Sigmoid colon (tissue), 7 donors: Measurements from ENCODE around the gene USH2A. TPM values are rescaled to one million over a fixed set of nuclear protein-coding genes. Genes with fewer than 3 reads are reported as not detected.

Experiments used
- DNase-seq: peaks from one replicate; pipeline ENCODE4 v3.0.0-alpha.2; 2019
- H3K27ac ChIP-seq, 4 donors: fragments of 200-600 bp; sonication (generic); one replicate each; pipeline ENCODE4 v1.5.1; 2016 to 2019; ENCODE audit warnings: mild to moderate bottlenecking in 1 of 4
- H3K27me3 ChIP-seq, 3 donors: fragments of 200-600 bp; sonication (generic); one replicate each; pipeline ENCODE4 v1.5.1; 2019; ENCODE audit warnings: mild to moderate bottlenecking in 1 of 3
- H3K36me3 ChIP-seq, 4 donors: fragments of 200-600 bp; sonication (generic); one replicate each; pipeline ENCODE4 v1.5.1; 2016 to 2019
- H3K4me1 ChIP-seq, 4 donors: fragments of 200-600 bp; sonication (generic); one replicate each; pipeline ENCODE4 v1.5.1; 2017 to 2019
- H3K4me3 ChIP-seq, 4 donors: fragments of 200-600 bp; sonication (generic); one replicate each; pipeline ENCODE4 v1.5.1; 2017 to 2019; ENCODE audit warnings: mild to moderate bottlenecking in 2 of 4, moderate library complexity in 1 of 4
- H3K9me3 ChIP-seq, 4 donors: fragments of 200-600 bp in 3 of 4; sonication (generic) in 3 of 4; one replicate each; pipeline versions ENCODE4 v1.5.1 to v1.6.1; 2013 to 2019
- CTCF ChIP-seq, 4 experiments: fragments of 450-650 bp in 3 of 4; fragments of 200-600 bp in 1 of 4; IDR thresholded peaks; one replicate each; pipeline ENCODE4 v1.5.1; 2016 to 2019; ENCODE audit warnings: antibody characterized with exemption in 4 of 4, mild to moderate bottlenecking in 3 of 4, moderate library complexity in 2 of 4
- EP300 ChIP-seq, 4 donors: sonication (generic); formaldehyde crosslinking; IDR thresholded peaks; one replicate each; pipeline ENCODE4 v1.6.1; 2017; ENCODE audit warnings: antibody characterized with exemption in 4 of 4
- POLR2A ChIP-seq, 2 donors: fragments of 450-650 bp; IDR thresholded peaks; one replicate each; pipeline ENCODE4 v1.6.1; 2016; ENCODE audit warnings: antibody characterized with exemption in 2 of 2, mild to moderate bottlenecking in 2 of 2, moderate library complexity in 2 of 2
- POLR2AphosphoS5 ChIP-seq, 4 donors: sonication (generic); formaldehyde crosslinking; IDR thresholded peaks; one replicate each; pipeline ENCODE4 v1.6.1; 2017; ENCODE audit warnings: antibody characterized with exemption in 4 of 4
- WGBS, 2 donors: extraction: QIAGEN DNeasy Blood & Tissue Kit; methylation state at CpG; one replicate each; pipeline ENCODE4 v1.1.7; 2013; 5-methylcytosine and 5-hydroxymethylcytosine counted together
- intact Hi-C: fragments of 100-400 bp; cut with DNase I; formaldehyde crosslinking; loops from one replicate; pipeline ENCODE4 v1.15.1; 2023
- polyA plus RNA-seq, 3 donors: library from polyadenylated mRNA; stranded (reverse); fragments of 200-250 nt; gene quantifications; one replicate each; pipeline ENCODE4 v1.2.3, GENCODE V29; 2013
- total RNA-seq, 4 donors: library from RNA; depleted of rRNA; stranded (reverse); fragments of >200 nt; gene quantifications; one replicate each; pipeline ENCODE4 v1.1.0, GENCODE V29; 2016
- donor health status: healthy with polysubstance abuse.
- donor health status: Bipolar disorder and iron deficiency.
- donor health status: healthy.

Gene USH2A
- total and polyA plus RNA-seq, 7 donors, result under 0.01 TPM; not detected in 6

- no peak for DNase-seq
- H3K27me3 ChIP-seq, result no peaks in the 10 kb centered on the region
- H3K4me1 ChIP-seq, result no peaks in the 10 kb centered on the region
- H3K36me3 ChIP-seq, result no peaks in the 10 kb centered on the region
- no peak overlapping the region for H3K4me3 ChIP-seq
- 92 to 93% methylated on average over 1 of the region's 1 CpG for WGBS, 2 donors
- H3K27ac ChIP-seq, result no peak overlapping the region
- no peak for TF ChIP-seq EP300 (IDR thresholded peaks at IDR 0.05)
- TF ChIP-seq CTCF (IDR thresholded peaks at IDR 0.05), result no peak
- no peak for TF ChIP-seq POLR2AphosphoS5 (IDR thresholded peaks at IDR 0.05)
- TF ChIP-seq POLR2A (IDR thresholded peaks at IDR 0.05), result no peak
- no peaks in the 10 kb centered on the region for H3K9me3 ChIP-seq
- intact Hi-C loops, result no loop called here
Observed at GRCh38 chr1:216258856-216259255, 164.4 kb downstream of the USH2A start.

- H3K4me3 ChIP-seq, result no peak overlapping the region
- 73 to 77% methylated on average over 3 of the region's 3 CpGs for WGBS, 2 donors
- no peaks in the 10 kb centered on the region for H3K4me1 ChIP-seq
- no peaks in the 10 kb centered on the region for H3K36me3 ChIP-seq
- intact Hi-C loops, result no loop called here
- H3K9me3 ChIP-seq, result no peaks in the 10 kb centered on the region
- DNase-seq, result no peak
- H3K27me3 ChIP-seq, result no peaks in the 10 kb centered on the region
- TF ChIP-seq POLR2A (IDR thresholded peaks at IDR 0.05) (no peak), POLR2AphosphoS5 (IDR thresholded peaks at IDR 0.05) (no peak), EP300 (IDR thresholded peaks at IDR 0.05) (no peak), CTCF (IDR thresholded peaks at IDR 0.05) (no peak)
- H3K27ac ChIP-seq, result no peak overlapping the region
Observed at GRCh38 chr1:216258386-216258785, 164.9 kb downstream of the USH2A start.

- H3K9me3 ChIP-seq, result no peaks in the 10 kb centered on the region
- 72 to 87% methylated on average over 5 of the region's 5 CpGs for WGBS, 2 donors
- intact Hi-C loops, result no loop called here
- H3K36me3 ChIP-seq, result no peaks in the 10 kb centered on the region
- no peaks in the 10 kb centered on the region for H3K4me1 ChIP-seq
- H3K4me3 ChIP-seq, result no peak overlapping the region
- no peak for TF ChIP-seq POLR2A (IDR thresholded peaks at IDR 0.05)
- TF ChIP-seq EP300 (IDR thresholded peaks at IDR 0.05), result no peak
- no peak for TF ChIP-seq POLR2AphosphoS5 (IDR thresholded peaks at IDR 0.05)
- TF ChIP-seq CTCF (IDR thresholded peaks at IDR 0.05), result no peak
- H3K27me3 ChIP-seq, result no peaks in the 10 kb centered on the region
- no peak overlapping the region for H3K27ac ChIP-seq
- DNase-seq, result no peak
Observed at GRCh38 chr1:216250861-216251260, 172.4 kb downstream of the USH2A start.

GRCh38 chr1:216248628-216249027 lies 174.6 kb downstream of the USH2A start:
- Histone ChIP-seq H3K4me3 (no peak overlapping the region), H3K36me3 (no peaks in the 10 kb centered on the region), H3K4me1 (no peaks in the 10 kb centered on the region), H3K27me3 (no peaks in the 10 kb centered on the region), H3K27ac (no peak overlapping the region), H3K9me3 (no peaks in the 10 kb centered on the region)
- 81 to 85% methylated on average over 3 of the region's 3 CpGs for WGBS, 2 donors
- DNase-seq, result no peak
- intact Hi-C loops, result no loop called here
- TF ChIP-seq EP300 (IDR thresholded peaks at IDR 0.05) (no peak), POLR2AphosphoS5 (IDR thresholded peaks at IDR 0.05) (no peak), POLR2A (IDR thresholded peaks at IDR 0.05) (no peak), CTCF (IDR thresholded peaks at IDR 0.05) (no peak)

- no peak for DNase-seq
- WGBS, 2 donors, result 43 to 57% methylated on average over 1 of the region's 1 CpG
- Histone ChIP-seq H3K4me3 (no peak overlapping the region), H3K9me3 (no peaks in the 10 kb centered on the region), H3K4me1 (no peaks in the 10 kb centered on the region), H3K27me3 (no peaks in the 10 kb centered on the region), H3K36me3 (no peaks in the 10 kb centered on the region), H3K27ac (no peak overlapping the region)
- no peak for TF ChIP-seq EP300 (IDR thresholded peaks at IDR 0.05)
- no peak for TF ChIP-seq POLR2A (IDR thresholded peaks at IDR 0.05)
- TF ChIP-seq POLR2AphosphoS5 (IDR thresholded peaks at IDR 0.05), result no peak
- TF ChIP-seq CTCF (IDR thresholded peaks at IDR 0.05), result no peak
- intact Hi-C loops, result no loop called here
Observed at GRCh38 chr1:216247937-216248336, 175.3 kb downstream of the USH2A start.
